Osteoblast (primary cell): ENCODE data around the gene FMO4. TPM values are rescaled to one million over a fixed set of nuclear protein-coding genes. Genes with fewer than 3 reads are reported as not detected.

Experiments used
- DNase-seq: peaks from one replicate; pipeline ENCODE4 v3.0.0; 2011; ENCODE audit warnings: low spot score, mixed read lengths; ENCODE audit not compliant: insufficient read length; ENCODE audit errors: missing footprints
- H2AFZ ChIP-seq: 2 replicates; pipeline ENCODE4 v1.6.0; 2011; ENCODE audit warnings: mild to moderate bottlenecking, low read length
- H3K27ac ChIP-seq: 2 replicates; pipeline ENCODE4 v1.5.1; 2011; ENCODE audit warnings: mild to moderate bottlenecking, low read depth, low read length, moderate library complexity
- H3K27me3 ChIP-seq: 2 replicates; pipeline ENCODE4 v1.6.0; 2012; ENCODE audit warnings: mild to moderate bottlenecking, control low read depth, inconsistent platforms, low read length, moderate library complexity; ENCODE audit not compliant: insufficient read depth
- H3K36me3 ChIP-seq: 2 replicates; pipeline ENCODE4 v1.5.1; 2011; ENCODE audit warnings: mild to moderate bottlenecking, low read length, control low read depth, moderate library complexity; ENCODE audit not compliant: insufficient read depth
- H3K4me1 ChIP-seq: 2 replicates; pipeline ENCODE4 v1.5.1; 2011; ENCODE audit warnings: mild to moderate bottlenecking, low read length, control low read depth, moderate library complexity; ENCODE audit not compliant: insufficient read depth
- H3K4me2 ChIP-seq: 2 replicates; pipeline ENCODE4 v1.6.0; 2011; ENCODE audit warnings: mild to moderate bottlenecking, low read length; ENCODE audit not compliant: insufficient read depth
- H3K4me3 ChIP-seq: fragments of 200-600 bp; sonication (generic); 3 replicates; pipeline ENCODE4 v1.5.1; 2012; ENCODE audit warnings: mild to moderate bottlenecking, low read length, inconsistent platforms; ENCODE audit not compliant: insufficient read depth
- H3K79me2 ChIP-seq: 2 replicates; pipeline ENCODE4 v1.6.0; 2012; ENCODE audit warnings: mild to moderate bottlenecking, low read length, control low read depth, inconsistent platforms; ENCODE audit not compliant: insufficient read depth
- H3K9me3 ChIP-seq: 2 replicates; pipeline ENCODE4 v1.5.1; 2011; ENCODE audit warnings: low read depth, low read length, control low read depth
- H4K20me1 ChIP-seq: 2 replicates; pipeline ENCODE4 v1.6.0; 2012; ENCODE audit warnings: mild to moderate bottlenecking, low read length, control low read depth; ENCODE audit not compliant: insufficient read depth
- CTCF ChIP-seq: IDR thresholded peaks from 2 replicates; pipeline ENCODE4 v1.5.1; 2011; ENCODE audit warnings: mild to moderate bottlenecking, low read depth, low read length, moderate library complexity; ENCODE audit errors: extremely low read depth
- total RNA-seq: library from RNA; depleted of rRNA; stranded (reverse); fragments of >200 nt; gene quantifications from 2 replicates; pipeline ENCODE4 v1.2.3, GENCODE V29; 2012

Gene FMO4
- total RNA-seq, 1 donor: 3.6 TPM

GRCh38 chr1:171300401-171300800 lies 13.6 kb upstream of the FMO4 start:
- H3K4me1 ChIP-seq: no peaks in the 10 kb centered on the region
- no peak overlapping the region for H2AFZ ChIP-seq

GRCh38 chr1:171310661-171311087 lies 3.3 kb upstream of the FMO4 start:
- Histone ChIP-seq H2AFZ (no peak overlapping the region), H3K27me3 (peaks cover 3% of the 10 kb centered on the region), H3K4me2 (no peak overlapping the region), H3K27ac (no peak overlapping the region), H3K4me3 (no peak overlapping the region), H3K79me2 (no peaks in the 10 kb centered on the region), H4K20me1 (no peaks in the 10 kb centered on the region), H3K9me3 (no peaks in the 10 kb centered on the region), H3K36me3 (no peaks in the 10 kb centered on the region), H3K4me1 (peaks cover 6% of the 10 kb centered on the region)
- no peak for DNase-seq
- TF ChIP-seq CTCF: no peak

More at GRCh38 chr1:171300401-171300800, 13.6 kb upstream of the FMO4 start:
- Histone ChIP-seq H3K27me3 (no peaks in the 10 kb centered on the region), H3K4me3 (no peak overlapping the region), H3K4me2 (no peak overlapping the region), H3K36me3 (no peaks in the 10 kb centered on the region), H3K27ac (no peak overlapping the region), H3K79me2 (no peaks in the 10 kb centered on the region), H4K20me1 (no peaks in the 10 kb centered on the region), H3K9me3 (peaks cover 2% of the 10 kb centered on the region)
- no peak for TF ChIP-seq CTCF
- no peak for DNase-seq

- no peak overlapping the region for H3K4me3 ChIP-seq
- no peak overlapping the region for H3K4me2 ChIP-seq
- H2AFZ ChIP-seq: no peak overlapping the region
- H3K27me3 ChIP-seq: peaks cover 3% of the 10 kb centered on the region
- H3K79me2 ChIP-seq: no peaks in the 10 kb centered on the region
- H3K9me3 ChIP-seq: no peaks in the 10 kb centered on the region
- no peaks in the 10 kb centered on the region for H4K20me1 ChIP-seq
- no peaks in the 10 kb centered on the region for H3K36me3 ChIP-seq
- no peak for DNase-seq
- peaks cover 6% of the 10 kb centered on the region for H3K4me1 ChIP-seq
- no peak for TF ChIP-seq CTCF
- H3K27ac ChIP-seq: no peak overlapping the region
Measured at GRCh38 chr1:171311771-171312558, 2.0 kb upstream of the FMO4 start.

GRCh38 chr1:171313319-171313834 lies 606 bp upstream of the FMO4 start:
- peak overlapping the region; percentile 39 for H3K4me2 ChIP-seq
- H3K4me1 ChIP-seq: peaks cover 6% of the 10 kb centered on the region
- no peak for TF ChIP-seq CTCF

More at GRCh38 chr1:171313319-171313834, 606 bp upstream of the FMO4 start:
- H3K4me3 ChIP-seq: no peak overlapping the region
- peaks cover 3% of the 10 kb centered on the region for H3K27me3 ChIP-seq
- H3K27ac ChIP-seq: no peak overlapping the region
- DNase-seq: no peak
- no peaks in the 10 kb centered on the region for H3K36me3 ChIP-seq
- peak overlapping the region; percentile 7 for H2AFZ ChIP-seq
- H4K20me1 ChIP-seq: no peaks in the 10 kb centered on the region
- H3K9me3 ChIP-seq: no peaks in the 10 kb centered on the region
- H3K79me2 ChIP-seq: no peaks in the 10 kb centered on the region
